ENCODE data around the gene PTTG1IP2.

Gene PTTG1IP2

DNA sequence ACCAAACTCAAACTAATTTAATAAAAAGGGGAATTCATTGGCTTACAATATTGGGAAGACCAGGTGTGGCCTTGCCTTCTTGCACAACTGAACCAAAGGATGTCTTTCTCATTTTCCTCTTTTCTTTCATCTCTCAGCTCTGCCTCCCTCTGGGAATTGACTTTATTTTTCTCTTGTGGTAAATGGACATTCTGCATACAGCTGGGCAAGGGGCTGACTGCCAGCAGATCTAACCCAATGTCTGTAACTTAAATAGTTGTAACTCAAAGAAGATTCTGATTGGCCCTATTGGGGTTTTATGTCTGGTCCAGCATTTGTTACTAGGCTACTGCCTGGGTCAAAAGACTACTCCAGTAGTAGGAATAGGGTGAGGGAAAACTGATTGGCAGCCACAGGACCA is 15.3 kb downstream of the PTTG1IP2 start:
- no peak for DNase-seq

- no peak for DNase-seq
Measured at GRCh38 chr7:90485734-90486316, 16.4 kb downstream of the PTTG1IP2 start.

GRCh38 chr7:90487808-90488207 is 18.4 kb downstream of the PTTG1IP2 start:
- DNase-seq: no peak

- no peak for DNase-seq
Measured at GRCh38 chr7:90488220-90488619, 18.8 kb downstream of the PTTG1IP2 start.

GRCh38 chr7:90492250-90492649 is 22.8 kb downstream of the PTTG1IP2 start:
- no peak for DNase-seq

DNA sequence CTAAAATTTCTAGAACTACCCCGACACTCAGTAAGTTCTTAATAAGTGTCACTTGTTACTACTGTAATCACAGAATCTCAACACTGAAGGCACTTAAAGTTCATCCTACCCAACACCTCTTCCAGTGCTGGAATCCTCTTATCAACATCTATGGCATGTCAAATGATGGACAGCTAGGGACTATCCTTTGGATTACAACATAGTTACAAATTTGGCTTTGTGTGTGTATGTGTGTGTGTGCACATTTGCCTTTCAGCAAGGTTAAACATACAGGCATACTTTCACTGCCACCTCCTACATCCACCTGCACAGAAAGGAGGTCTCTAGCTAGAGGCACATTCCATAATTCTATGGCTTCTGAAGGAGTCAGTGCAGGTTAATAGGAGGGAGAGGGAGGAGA is 25.8 kb downstream of the PTTG1IP2 start:
- DNase-seq: no peak

- DNase-seq: no peak
Measured at GRCh38 chr7:90502539-90502938, 33.1 kb downstream of the PTTG1IP2 start.

DNA sequence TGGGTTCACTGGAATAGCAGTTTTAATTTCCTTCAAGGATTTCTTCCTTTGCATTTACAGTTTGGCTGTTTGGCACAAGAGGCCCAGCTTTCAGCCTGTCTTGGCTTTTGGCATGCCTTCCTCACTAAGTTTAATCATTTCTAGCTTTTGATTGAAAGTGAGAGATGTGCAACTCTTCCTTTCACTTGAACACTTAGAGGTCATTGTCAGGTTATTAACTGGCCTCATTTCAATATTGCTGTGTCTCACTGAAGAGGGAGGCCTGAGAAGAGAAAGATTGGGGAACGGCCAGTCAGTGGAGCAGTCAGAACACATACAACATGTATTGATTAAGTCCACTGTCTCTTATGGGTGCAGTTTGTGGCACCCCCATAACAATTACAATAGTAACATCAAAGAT is 33.9 kb downstream of the PTTG1IP2 start:
- no peak for DNase-seq

DNA sequence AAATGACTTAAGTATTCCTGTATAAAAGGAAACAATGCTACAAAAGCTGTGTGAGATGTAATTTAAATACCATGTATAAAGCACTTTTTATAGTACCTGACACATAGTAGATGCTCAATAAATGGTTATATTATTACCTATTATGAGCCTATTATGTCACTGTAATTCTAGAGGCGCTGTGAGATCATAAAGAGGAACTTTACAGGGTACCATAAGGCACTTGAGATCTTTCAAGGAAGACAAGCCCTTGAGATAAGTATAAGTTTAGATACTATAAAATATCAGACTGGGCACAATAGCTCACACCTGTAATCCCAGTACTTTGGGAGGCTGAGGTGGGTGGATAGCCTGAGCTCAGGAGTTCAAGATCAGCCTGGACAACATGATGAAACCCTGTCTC is 38.3 kb downstream of the PTTG1IP2 start:
- no peak for DNase-seq

- DNase-seq: no peak
Measured at GRCh38 chr7:90511776-90512175, 42.3 kb downstream of the PTTG1IP2 start.

DNA sequence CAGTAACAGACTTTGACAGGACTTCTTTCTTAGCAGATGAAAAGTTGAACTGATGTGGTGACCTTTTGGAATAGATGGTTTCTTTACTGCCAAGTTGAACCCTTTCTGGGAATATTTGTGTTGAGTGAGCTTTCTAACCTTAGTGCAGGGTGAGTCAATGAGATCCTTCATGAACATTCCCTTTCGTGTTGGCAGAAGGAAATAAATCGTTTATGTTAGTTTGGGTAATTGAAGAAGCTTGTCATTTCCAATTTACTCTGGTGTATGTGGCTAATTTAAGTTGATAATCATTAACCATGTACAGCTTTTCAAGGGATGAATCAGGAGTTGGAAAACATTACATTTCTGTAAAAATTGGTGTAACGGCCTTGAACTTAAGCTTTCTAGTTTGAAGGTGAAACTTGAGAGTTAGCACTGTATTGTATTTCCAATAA is 43.4 kb downstream of the PTTG1IP2 start:
- DNase-seq: no peak

GRCh38 chr7:90516257-90516656 is 46.8 kb downstream of the PTTG1IP2 start:
- no peak for DNase-seq

- no peak for DNase-seq
Measured at GRCh38 chr7:90518630-90519029, 49.2 kb downstream of the PTTG1IP2 start.

DNA sequence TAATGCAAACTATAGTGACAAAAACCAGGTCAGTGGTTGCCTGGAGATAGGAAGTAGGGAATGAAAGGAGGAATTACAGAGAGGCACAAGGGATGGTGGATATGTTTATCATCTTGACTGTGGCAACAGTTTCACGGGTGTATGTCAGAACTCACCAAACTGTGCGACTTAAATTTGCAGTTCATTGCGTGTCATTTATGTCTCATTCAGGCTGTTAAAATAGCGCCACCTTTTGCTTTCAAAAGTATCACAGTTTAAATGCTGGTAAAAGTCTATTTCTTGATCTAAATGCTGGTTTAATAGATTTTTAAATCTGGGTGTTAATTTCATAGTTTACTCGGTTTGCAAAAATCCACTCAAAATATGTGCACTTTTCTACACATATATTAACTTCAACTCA is 51.0 kb downstream of the PTTG1IP2 start:
- no peak for DNase-seq

- DNase-seq: peak in 1 of 2 donors; percentile 10
Measured at GRCh38 chr7:90530263-90530662, 60.8 kb downstream of the PTTG1IP2 start.

- no peak for DNase-seq
Measured at GRCh38 chr7:90532231-90532929, 62.9 kb downstream of the PTTG1IP2 start.

DNA sequence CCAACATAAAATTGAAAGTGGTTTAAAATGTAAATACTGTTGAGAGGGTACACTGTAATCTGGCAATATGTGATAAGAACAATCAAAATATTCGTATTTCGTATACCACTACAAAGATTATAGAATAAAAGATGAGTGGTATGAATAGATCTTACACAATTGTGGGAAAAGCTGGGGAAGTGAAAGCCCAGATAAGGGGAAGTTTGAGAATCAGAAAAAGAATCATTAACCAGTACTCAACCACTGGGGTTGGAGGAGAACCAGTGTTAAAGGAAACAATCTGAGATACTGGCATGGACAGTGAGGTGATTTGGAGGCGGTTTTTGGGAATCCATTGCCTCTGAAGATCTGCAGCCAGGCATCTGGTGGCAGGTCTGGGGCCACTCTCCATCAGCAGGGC is 67.0 kb downstream of the PTTG1IP2 start:
- DNase-seq: peak in 1 of 2 donors; percentile 1

DNA sequence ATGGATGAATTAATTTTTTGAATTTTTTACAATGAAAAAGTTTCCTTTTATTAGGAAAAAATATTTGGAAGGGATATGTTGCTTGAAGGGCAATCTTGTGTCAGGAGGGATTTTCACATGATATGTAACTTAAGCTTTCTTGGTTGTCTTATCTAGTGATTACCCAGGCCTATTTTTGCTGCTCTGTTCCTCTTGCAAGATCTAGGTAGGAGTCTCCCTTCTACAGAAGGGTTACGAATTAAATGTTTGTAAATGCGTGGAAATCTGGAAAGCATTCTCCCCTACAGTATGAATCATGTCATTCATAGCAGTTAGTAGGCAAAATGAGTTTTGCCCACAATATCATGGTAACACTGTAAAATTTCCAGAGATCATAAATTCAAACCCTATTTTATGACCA is 69.0 kb downstream of the PTTG1IP2 start:
- no peak for DNase-seq

DNA sequence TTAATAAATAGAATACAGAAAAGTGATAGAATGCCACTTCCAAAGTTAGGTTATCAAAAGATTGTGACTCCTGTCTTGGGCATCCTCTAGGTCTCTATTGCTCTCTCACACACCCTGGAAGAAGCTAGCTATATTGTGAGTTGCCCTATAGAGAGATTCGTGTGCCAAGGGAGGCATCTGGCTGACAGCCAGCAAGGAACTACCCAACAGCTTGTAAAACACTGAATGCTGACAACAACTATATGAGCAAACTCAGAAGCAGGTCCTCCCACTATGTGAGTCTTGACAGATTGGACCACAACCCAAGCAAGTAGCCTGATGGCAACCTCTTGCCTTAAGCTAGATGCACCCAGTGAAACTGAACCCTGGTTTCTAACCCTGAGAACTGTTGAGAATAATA is 71.0 kb downstream of the PTTG1IP2 start:
- no peak for DNase-seq

DNA sequence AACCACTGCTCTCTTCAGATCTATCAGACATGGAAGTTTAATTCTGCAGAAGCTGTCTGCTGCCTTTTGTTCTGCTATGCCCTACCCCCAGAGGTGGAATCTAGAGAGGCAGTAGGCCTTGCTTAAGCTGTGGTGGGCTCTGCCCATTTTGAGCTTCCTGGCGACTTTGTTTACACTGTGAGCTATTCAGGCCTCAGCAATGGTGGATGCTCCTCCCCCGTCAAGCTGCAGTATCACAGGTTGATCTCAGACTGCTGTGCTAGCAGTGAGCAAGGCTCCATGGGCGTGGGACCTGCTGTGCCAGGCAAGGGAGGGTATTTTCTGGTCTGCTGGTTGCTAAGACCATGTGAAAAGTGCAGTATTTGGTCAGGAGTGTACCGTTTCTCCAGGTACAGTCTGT is 81.6 kb downstream of the PTTG1IP2 start:
- DNase-seq: no peak

DNA sequence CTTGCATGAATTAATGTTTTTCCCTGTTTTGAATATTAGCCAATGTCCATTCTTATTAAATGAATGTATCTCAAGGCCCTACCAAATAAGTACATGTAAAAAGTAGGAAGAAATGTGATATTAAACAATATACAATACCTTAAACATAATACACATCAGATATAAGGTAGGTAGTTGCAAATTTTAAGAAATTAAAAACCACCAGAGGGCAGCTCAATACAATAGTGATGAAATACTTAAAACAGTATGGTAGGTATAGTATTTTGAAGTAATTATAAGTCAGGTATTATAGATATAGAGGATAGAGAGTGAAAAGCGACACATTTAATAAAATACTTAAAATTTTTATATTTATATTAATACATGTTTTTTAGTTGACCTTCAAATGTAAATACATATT is 83.1 kb downstream of the PTTG1IP2 start:
- no peak for DNase-seq

GRCh38 chr7:90560730-90561129 is 91.3 kb downstream of the PTTG1IP2 start:
- DNase-seq: no peak

Data from CD4-positive, alpha-beta T cell treated with Interleukin-1 beta for 1 hour (primary cell).